Psoas muscle (tissue), 8 donors: ENCODE data around the gene PSD4. TPM values are rescaled to one million over a fixed set of nuclear protein-coding genes. Genes with fewer than 3 reads are reported as not detected.

Source experiments
- ATAC-seq, 4 donors: fragments of 200-7000 bp; cut with Tn5 transposase; one replicate each; pipeline ENCODE4 v1.9.1; 2020; ENCODE audit warnings: moderate library complexity in 3 of 4, mild to moderate bottlenecking in 2 of 4
- DNase-seq, 2 donors: peaks; one replicate each; pipeline ENCODE4 v3.0.0-alpha.2; 2020
- H3K27ac ChIP-seq: fragments of 200-600 bp; one replicate; pipeline ENCODE4 v1.8.0; 2022
- H3K27me3 ChIP-seq, 3 donors: fragments of 200-600 bp in 1 of 3; one replicate each; pipeline versions ENCODE4 v1.6.1 to v1.8.0; 2013 to 2022; ENCODE audit warnings: low read length in 2 of 3, mild to moderate bottlenecking in 2 of 3, moderate library complexity in 1 of 3; ENCODE audit not compliant: insufficient read depth in 3 of 3
- H3K36me3 ChIP-seq, 2 donors: fragments of 200-600 bp in 1 of 2; one replicate each; pipeline versions ENCODE4 v1.6.1 to v1.8.0; 2013 to 2022; ENCODE audit warnings: low read depth in 1 of 2, mild to moderate bottlenecking in 1 of 2, moderate library complexity in 1 of 2; ENCODE audit not compliant: insufficient read depth in 1 of 2
- H3K4me1 ChIP-seq: fragments of 200-600 bp; one replicate; pipeline ENCODE4 v1.8.0; 2022
- H3K4me3 ChIP-seq: fragments of 200-600 bp; one replicate; pipeline ENCODE4 v1.8.0; 2022; ENCODE audit warnings: mild to moderate bottlenecking
- H3K9me3 ChIP-seq: fragments of 200-600 bp; one replicate; pipeline ENCODE4 v1.8.0; 2022
- WGBS, 3 donors: extraction: QIAGEN DNeasy Blood & Tissue Kit; methylation state at CpG; one replicate each; pipeline versions ENCODE4 v1.1.6 to v1.1.7; 2013; 5-methylcytosine and 5-hydroxymethylcytosine counted together
- intact Hi-C, 2 donors: fragments of 100-400 bp; cut with DNase I; formaldehyde crosslinking; loops; one replicate each; pipeline versions ENCODE4 v1.11.0 to v1.14.2; 2022
- polyA plus RNA-seq, 3 donors: library from polyadenylated mRNA; stranded (reverse); fragments of 200-250 nt; gene quantifications; one replicate each; pipeline ENCODE4 v1.2.3, GENCODE V29; 2013
- total RNA-seq, 4 donors: library from RNA; stranded (reverse); fragmentation: NEBNext Ultra II Directional in 2 of 4; extraction: Animal tissue kit (Norgen Biotek cat#: 25700) in 2 of 4; gene quantifications; one replicate each; pipeline versions ENCODE4 v1.2.1 to v1.2.4, GENCODE V29; 2021 to 2023
- TF ChIP-seq, protein P1 (sequence below): fragments of 200-600 bp; IDR thresholded peaks from one replicate; pipeline ENCODE4 v1.8.0; 2022; ENCODE audit warnings: antibody characterized with exemption
- donor health status: healthy with polysubstance abuse.
- donor health status: DM: no; HTN: no; CAD: no; lungs with moderate emphysema.
- donor health status: Bipolar disorder and iron deficiency.
- donor health status: healthy.
- donor health status: DM: yes; HTN: yes; CAD: no.
- donor health status: DM: no; HTN: no; CAD: no.
- donor health status: DM: no; HTN: no; CAD: no.
- donor health status: DM: yes; HTN: yes; CAD: no.

PSD4 gene
- total and polyA plus RNA-seq, 7 donors = 0.35 to 1.7 (median 0.87) TPM

DNA sequence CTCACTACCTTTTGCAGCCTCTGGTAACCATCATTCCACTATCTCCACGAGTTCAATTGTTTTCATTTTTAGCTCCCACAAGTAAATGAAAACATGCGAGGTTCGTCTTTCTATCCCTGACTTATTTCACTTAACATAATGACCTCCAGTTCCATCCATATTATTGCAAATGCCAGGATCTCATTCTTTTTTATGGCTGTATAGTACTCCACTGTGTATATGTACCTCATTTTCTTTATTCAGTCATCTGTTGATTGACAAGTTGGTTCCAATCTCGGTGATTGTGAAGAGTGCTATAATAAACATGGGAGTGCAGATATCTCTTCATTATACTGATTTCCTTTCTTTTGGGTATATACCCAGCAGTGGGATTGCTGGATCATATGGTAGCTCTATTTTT is 29.5 kb upstream of the PSD4 start:
- Histone ChIP-seq H3K4me1 (no peaks in the 10 kb centered on the region), H3K27me3 (no peaks in the 10 kb centered on the region), H3K27ac (no peak overlapping the region), H3K4me3 (no peak overlapping the region), H3K36me3 (no peaks in the 10 kb centered on the region), H3K9me3 (peaks cover 4% of the 10 kb centered on the region)
- 75 to 92% (median 89%) methylated on average over 4 of the region's 4 CpGs for WGBS, 3 donors
- DNase-seq = no peak
- intact Hi-C loops = no loop called here
- TF ChIP-seq, protein P1, sequence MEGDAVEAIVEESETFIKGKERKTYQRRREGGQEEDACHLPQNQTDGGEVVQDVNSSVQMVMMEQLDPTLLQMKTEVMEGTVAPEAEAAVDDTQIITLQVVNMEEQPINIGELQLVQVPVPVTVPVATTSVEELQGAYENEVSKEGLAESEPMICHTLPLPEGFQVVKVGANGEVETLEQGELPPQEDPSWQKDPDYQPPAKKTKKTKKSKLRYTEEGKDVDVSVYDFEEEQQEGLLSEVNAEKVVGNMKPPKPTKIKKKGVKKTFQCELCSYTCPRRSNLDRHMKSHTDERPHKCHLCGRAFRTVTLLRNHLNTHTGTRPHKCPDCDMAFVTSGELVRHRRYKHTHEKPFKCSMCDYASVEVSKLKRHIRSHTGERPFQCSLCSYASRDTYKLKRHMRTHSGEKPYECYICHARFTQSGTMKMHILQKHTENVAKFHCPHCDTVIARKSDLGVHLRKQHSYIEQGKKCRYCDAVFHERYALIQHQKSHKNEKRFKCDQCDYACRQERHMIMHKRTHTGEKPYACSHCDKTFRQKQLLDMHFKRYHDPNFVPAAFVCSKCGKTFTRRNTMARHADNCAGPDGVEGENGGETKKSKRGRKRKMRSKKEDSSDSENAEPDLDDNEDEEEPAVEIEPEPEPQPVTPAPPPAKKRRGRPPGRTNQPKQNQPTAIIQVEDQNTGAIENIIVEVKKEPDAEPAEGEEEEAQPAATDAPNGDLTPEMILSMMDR = no peak
- no peak for ATAC-seq

DNA sequence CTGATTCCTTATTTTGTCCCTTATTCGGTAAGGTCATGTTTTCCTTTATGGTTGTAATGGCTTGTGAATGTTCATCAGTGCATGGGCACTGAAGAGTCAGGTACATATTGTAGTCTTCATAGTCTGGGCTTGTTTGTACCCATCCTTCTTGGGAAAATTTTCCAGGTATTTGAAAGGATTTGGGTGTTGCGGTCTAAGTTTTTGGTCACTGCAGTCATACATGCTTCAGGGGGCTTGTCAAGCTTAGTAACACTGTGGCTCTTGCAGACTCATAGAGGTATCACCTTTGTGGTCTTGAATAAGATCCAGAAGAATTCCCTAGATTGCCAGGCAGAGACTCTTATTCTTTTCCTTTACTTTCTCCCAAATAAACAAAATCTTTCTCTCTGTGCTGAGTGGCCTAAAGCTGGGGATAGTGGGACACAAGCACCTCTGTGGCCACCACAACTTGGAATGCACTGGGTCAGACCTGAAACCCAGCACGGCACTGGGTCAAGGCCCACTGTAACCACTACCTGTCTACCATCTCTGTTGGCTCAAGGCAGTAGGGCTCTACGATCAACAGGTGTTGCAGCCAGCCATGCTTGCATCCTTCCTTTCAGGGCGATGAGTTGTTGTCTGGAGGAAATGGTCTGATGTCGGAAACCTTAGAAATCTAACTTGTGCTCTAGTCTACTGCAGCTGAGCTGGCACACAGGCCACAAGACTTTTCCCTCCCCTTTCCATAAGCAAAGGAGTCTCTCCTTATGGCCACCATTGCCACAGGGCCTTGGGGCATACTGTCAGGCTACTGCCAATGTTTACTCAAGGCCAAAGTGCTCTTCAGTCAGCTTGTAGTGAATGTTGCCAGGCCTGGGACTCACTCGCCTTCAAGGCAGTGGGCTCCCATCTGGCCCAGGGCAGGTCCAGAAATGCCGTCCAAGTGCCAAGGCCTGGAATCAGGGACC is 24.9 kb upstream of the PSD4 start:
- DNase-seq (no peak), ATAC-seq (no peak)
- Histone ChIP-seq H3K9me3 (peaks cover 4% of the 10 kb centered on the region), H3K4me3 (no peak overlapping the region), H3K4me1 (no peaks in the 10 kb centered on the region), H3K27ac (no peak overlapping the region), H3K36me3 (no peaks in the 10 kb centered on the region), H3K27me3 (no peaks in the 10 kb centered on the region)
- TF ChIP-seq, protein P1 = no peak
- intact Hi-C loops = no loop called here
- 73 to 80% (median 77%) methylated on average over 8 of the region's 8 CpGs for WGBS, 3 donors

- Histone ChIP-seq H3K4me1 (no peaks in the 10 kb centered on the region), H3K36me3 (no peaks in the 10 kb centered on the region), H3K27me3 (no peaks in the 10 kb centered on the region), H3K9me3 (no peaks in the 10 kb centered on the region), H3K27ac (no peak overlapping the region), H3K4me3 (no peak overlapping the region)
- TF ChIP-seq, protein P1 = no peak
- DNase-seq = no peak
- no peak for ATAC-seq
- WGBS, 3 donors = 89 to 91% (median 91%) methylated on average over 1 of the region's 1 CpG
- intact Hi-C loops = no loop called here
Observed at GRCh38 chr2:113149553-113150257, 24.1 kb upstream of the PSD4 start.

GRCh38 chr2:113150258-113150601 is 23.5 kb upstream of the PSD4 start:
- TF ChIP-seq, protein P1 = no peak
- WGBS, 3 donors = 79 to 84% (median 81%) methylated on average over 5 of the region's 5 CpGs
- Histone ChIP-seq H3K27ac (no peak overlapping the region), H3K27me3 (no peaks in the 10 kb centered on the region), H3K4me3 (no peak overlapping the region), H3K4me1 (no peaks in the 10 kb centered on the region), H3K36me3 (no peaks in the 10 kb centered on the region), H3K9me3 (no peaks in the 10 kb centered on the region)
- ATAC-seq = no peak
- DNase-seq = no peak
- intact Hi-C loops = no loop called here
